ENCODE results near the gene SWI5.

SWI5 gene

DNA sequence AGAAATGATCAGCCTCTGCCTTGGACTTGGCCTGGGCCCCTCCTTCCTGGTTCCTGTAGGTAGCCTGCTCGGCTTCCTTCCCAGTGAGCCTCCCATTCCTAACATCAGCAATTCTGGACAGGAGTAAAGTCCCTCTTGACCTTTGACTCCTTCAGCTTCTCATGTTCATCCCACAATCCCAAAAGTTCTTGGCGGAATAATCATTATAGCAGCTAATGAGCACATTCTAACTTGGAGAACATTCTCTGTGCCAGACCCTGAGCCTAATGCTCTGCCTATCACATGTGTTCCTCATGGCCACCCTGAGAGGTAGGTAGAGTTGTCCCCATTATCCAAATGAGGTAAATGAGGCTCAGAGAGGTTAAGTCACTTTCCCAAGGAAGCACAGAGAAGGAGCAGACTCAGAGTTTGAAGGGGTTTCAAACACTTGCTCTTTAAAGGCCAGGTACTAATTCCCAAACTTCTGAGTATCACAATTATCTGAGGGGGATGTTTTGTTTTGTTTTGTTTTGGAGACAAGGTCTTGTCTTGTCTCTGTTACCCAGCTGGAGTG, 21.2 kb downstream of the SWI5 start:
- Histone ChIP-seq H3K9me3 (ENCODE audit: control insufficient read depth, insufficient read depth, low read length) (no peaks in the 10 kb centered on the region), H3K4me3 (ENCODE audit: low read length) (no peak overlapping the region), H3K9me2 (replicated peaks; ENCODE audit: control insufficient read depth, low read length) (no peaks in the 10 kb centered on the region), H3K27ac (ENCODE audit: low read depth, low read length) (no peak overlapping the region), H3K27me3 (ENCODE audit: control insufficient read depth, low read length) (no peaks in the 10 kb centered on the region), H3K79me2 (ENCODE audit: control insufficient read depth, low read length) (no peaks in the 10 kb centered on the region), H3K36me3 (ENCODE audit: control insufficient read depth, low read length) (no peaks in the 10 kb centered on the region), H4K20me1 (ENCODE audit: control insufficient read depth, insufficient read depth, low read depth, low read length) (no peaks in the 10 kb centered on the region), H3F3A (ENCODE audit: control insufficient read depth, insufficient read depth) (no peaks in the 10 kb centered on the region), H3K4me1 (ENCODE audit: control insufficient read depth, low read length) (no peaks in the 10 kb centered on the region), H3K4me2 (ENCODE audit: low read length) (no peak overlapping the region)
- no peak for TF ChIP-seq EZH2phosphoT487 (IDR thresholded peaks at IDR 0.05; ENCODE audit: borderline replicate concordance, low read length)
- TF ChIP-seq, protein P1, sequence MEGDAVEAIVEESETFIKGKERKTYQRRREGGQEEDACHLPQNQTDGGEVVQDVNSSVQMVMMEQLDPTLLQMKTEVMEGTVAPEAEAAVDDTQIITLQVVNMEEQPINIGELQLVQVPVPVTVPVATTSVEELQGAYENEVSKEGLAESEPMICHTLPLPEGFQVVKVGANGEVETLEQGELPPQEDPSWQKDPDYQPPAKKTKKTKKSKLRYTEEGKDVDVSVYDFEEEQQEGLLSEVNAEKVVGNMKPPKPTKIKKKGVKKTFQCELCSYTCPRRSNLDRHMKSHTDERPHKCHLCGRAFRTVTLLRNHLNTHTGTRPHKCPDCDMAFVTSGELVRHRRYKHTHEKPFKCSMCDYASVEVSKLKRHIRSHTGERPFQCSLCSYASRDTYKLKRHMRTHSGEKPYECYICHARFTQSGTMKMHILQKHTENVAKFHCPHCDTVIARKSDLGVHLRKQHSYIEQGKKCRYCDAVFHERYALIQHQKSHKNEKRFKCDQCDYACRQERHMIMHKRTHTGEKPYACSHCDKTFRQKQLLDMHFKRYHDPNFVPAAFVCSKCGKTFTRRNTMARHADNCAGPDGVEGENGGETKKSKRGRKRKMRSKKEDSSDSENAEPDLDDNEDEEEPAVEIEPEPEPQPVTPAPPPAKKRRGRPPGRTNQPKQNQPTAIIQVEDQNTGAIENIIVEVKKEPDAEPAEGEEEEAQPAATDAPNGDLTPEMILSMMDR (IDR thresholded peaks at IDR 0.05; ENCODE audit: low read depth, low read length, poor library complexity, severe bottlenecking): no peak

- Histone ChIP-seq H3K9me2 (replicated peaks; ENCODE audit: control insufficient read depth, low read length) (no peaks in the 10 kb centered on the region), H3K9me3 (ENCODE audit: control insufficient read depth, insufficient read depth, low read length) (no peaks in the 10 kb centered on the region), H3F3A (ENCODE audit: control insufficient read depth, insufficient read depth) (no peaks in the 10 kb centered on the region), H3K4me2 (ENCODE audit: low read length) (no peak overlapping the region), H3K4me1 (ENCODE audit: control insufficient read depth, low read length) (no peaks in the 10 kb centered on the region), H3K27me3 (ENCODE audit: control insufficient read depth, low read length) (no peaks in the 10 kb centered on the region), H3K4me3 (ENCODE audit: low read length) (no peak overlapping the region), H3K27ac (ENCODE audit: low read depth, low read length) (no peak overlapping the region), H3K36me3 (ENCODE audit: control insufficient read depth, low read length) (no peaks in the 10 kb centered on the region), H4K20me1 (ENCODE audit: control insufficient read depth, insufficient read depth, low read depth, low read length) (no peaks in the 10 kb centered on the region), H3K79me2 (ENCODE audit: control insufficient read depth, low read length) (no peaks in the 10 kb centered on the region)
- TF ChIP-seq, protein P1 (IDR thresholded peaks at IDR 0.05; ENCODE audit: low read depth, low read length, poor library complexity, severe bottlenecking): no peak
- no peak for TF ChIP-seq EZH2phosphoT487 (IDR thresholded peaks at IDR 0.05; ENCODE audit: borderline replicate concordance, low read length)
Observed at GRCh38 chr9:128298535-128299482, 22.7 kb downstream of the SWI5 start.

- Histone ChIP-seq H3K4me1 (ENCODE audit: control insufficient read depth, low read length) (no peaks in the 10 kb centered on the region), H3F3A (ENCODE audit: control insufficient read depth, insufficient read depth) (no peaks in the 10 kb centered on the region), H3K4me3 (ENCODE audit: low read length) (no peak overlapping the region), H3K9me2 (replicated peaks; ENCODE audit: control insufficient read depth, low read length) (no peaks in the 10 kb centered on the region), H3K36me3 (ENCODE audit: control insufficient read depth, low read length) (peaks cover 8% of the 10 kb centered on the region), H3K79me2 (ENCODE audit: control insufficient read depth, low read length) (no peaks in the 10 kb centered on the region), H3K27me3 (ENCODE audit: control insufficient read depth, low read length) (no peaks in the 10 kb centered on the region), H3K4me2 (ENCODE audit: low read length) (no peak overlapping the region), H3K9me3 (ENCODE audit: control insufficient read depth, insufficient read depth, low read length) (no peaks in the 10 kb centered on the region), H3K27ac (ENCODE audit: low read depth, low read length) (no peak overlapping the region), H4K20me1 (ENCODE audit: control insufficient read depth, insufficient read depth, low read depth, low read length) (no peaks in the 10 kb centered on the region)
- no peak for TF ChIP-seq EZH2phosphoT487 (IDR thresholded peaks at IDR 0.05; ENCODE audit: borderline replicate concordance, low read length)
- TF ChIP-seq, protein P1 (IDR thresholded peaks at IDR 0.05; ENCODE audit: low read depth, low read length, poor library complexity, severe bottlenecking): no peak
Observed at GRCh38 chr9:128304136-128304970, 28.3 kb downstream of the SWI5 start.

Data from DOHH2 (cell line).